Keratinocyte (primary cell): ENCODE measurements around the gene KBTBD6. TPM values are rescaled to one million over a fixed set of nuclear protein-coding genes. Genes with fewer than 3 reads are reported as not detected.

ENCODE experiments used
- DNase-seq: peaks from one replicate; pipeline ENCODE4 v3.0.0-alpha.2; 2011; ENCODE audit warnings: low read depth, missing footprints, low spot score
- FAIRE-seq: peaks from 2 replicates; lab custom pipeline; 2011; peaks lifted over from hg19 to GRCh38; lab: Jason Lieb, UNC
- H2AFZ ChIP-seq: 2 replicates; pipeline ENCODE4 v1.6.0; 2012; ENCODE audit warnings: low read length, control low read depth, inconsistent platforms; ENCODE audit not compliant: control insufficient read depth
- H3K27ac ChIP-seq: 2 replicates; pipeline ENCODE4 v1.5.1; 2011; ENCODE audit warnings: low read length; ENCODE audit not compliant: control insufficient read depth, insufficient read depth
- H3K27me3 ChIP-seq: 3 replicates; pipeline ENCODE4 v1.6.0; 2011; ENCODE audit warnings: low read length; ENCODE audit not compliant: control insufficient read depth, insufficient read depth; ENCODE audit errors: extremely low read depth
- H3K36me3 ChIP-seq, 2 experiments: 2 replicates in 1 of 2; 3 replicates in 1 of 2; pipeline ENCODE4 v1.5.1; 2011; ENCODE audit warnings: low read length in 2 of 2, mild to moderate bottlenecking in 1 of 2; ENCODE audit not compliant: control insufficient read depth in 2 of 2, insufficient read depth in 2 of 2; ENCODE audit errors: extremely low read depth in 1 of 2
- H3K4me1 ChIP-seq: 3 replicates; pipeline ENCODE4 v1.5.1; 2011; ENCODE audit warnings: low read length; ENCODE audit not compliant: control insufficient read depth, insufficient read depth; ENCODE audit errors: extremely low read depth
- H3K4me2 ChIP-seq: 3 replicates; pipeline ENCODE4 v1.6.0; 2011; ENCODE audit warnings: low read depth, low read length; ENCODE audit not compliant: control insufficient read depth, insufficient read depth; ENCODE audit errors: extremely low read depth
- H3K4me3 ChIP-seq, 3 experiments: fragments of 200-600 bp in 1 of 3; sonication (generic) in 1 of 3; 2 replicates in 2 of 3; 3 replicates in 1 of 3; pipeline ENCODE4 v1.5.1; 2011 to 2016; ENCODE audit warnings: low read length in 3 of 3, mild to moderate bottlenecking in 3 of 3, control low read depth in 2 of 3, inconsistent platforms in 1 of 3, low read depth in 1 of 3, mixed read lengths in 1 of 3, mixed run types in 1 of 3, moderate library complexity in 1 of 3; ENCODE audit not compliant: control insufficient read depth in 2 of 3, insufficient read depth in 2 of 3; ENCODE audit errors: extremely low read depth in 1 of 3
- H3K79me2 ChIP-seq: 2 replicates; pipeline ENCODE4 v1.6.0; 2012; ENCODE audit warnings: low read length; ENCODE audit not compliant: control insufficient read depth, insufficient read depth
- H3K9ac ChIP-seq: 3 replicates; pipeline ENCODE4 v1.6.0; 2011; ENCODE audit warnings: low read length; ENCODE audit not compliant: control insufficient read depth, insufficient read depth; ENCODE audit errors: extremely low read depth
- H3K9me1 ChIP-seq: 3 replicates; pipeline ENCODE4 v1.6.0; 2011; ENCODE audit warnings: low read length; ENCODE audit not compliant: control insufficient read depth, insufficient read depth; ENCODE audit errors: extremely low read depth
- H3K9me3 ChIP-seq: 2 replicates; pipeline ENCODE4 v1.5.1; 2012; ENCODE audit warnings: low read depth, low read length; ENCODE audit not compliant: control insufficient read depth
- H4K20me1 ChIP-seq: 3 replicates; pipeline ENCODE4 v1.6.0; 2011; ENCODE audit warnings: low read length; ENCODE audit not compliant: control insufficient read depth, insufficient read depth; ENCODE audit errors: extremely low read depth
- EZH2 ChIP-seq: IDR thresholded peaks from one replicate; pipeline ENCODE4 v1.6.1; 2012; ENCODE audit warnings: inconsistent platforms, mild to moderate bottlenecking, low read length, moderate library complexity
- dilution Hi-C: fragments of 300-500 bp; cut with MboI; formaldehyde crosslinking; loops from one replicate; pipeline ENCODE4 v1.7.0; 2020; ENCODE audit warnings: low sequenced_read_pairs; ENCODE audit not compliant: extremely low pct_ligation_motif_present
- polyA minus RNA-seq, 3 experiments: library from RNA; depleted of rRNA, polyadenylated mRNA; stranded (reverse); fragments of >200 nt; gene quantifications; 1 replicate in 1 of 3; 2 replicates in 1 of 3; 3 replicates in 1 of 3; pipeline ENCODE4 v1.2.3, GENCODE V29; 2011
- polyA plus RNA-seq, 5 experiments: library from polyadenylated mRNA; depleted of rRNA in 3 of 5; stranded (reverse) in 3 of 5; stranded (forward) in 1 of 5; unstranded in 1 of 5; fragments of >200 nt; gene quantifications; 1 replicate in 1 of 5; 2 replicates in 3 of 5; 3 replicates in 1 of 5; pipeline versions ENCODE4 v1.2.1 to v1.2.3, GENCODE V29; 2011 to 2012; ENCODE audit warnings: missing spikeins in 2 of 5, low read depth in 1 of 5, low replicate concordance in 1 of 5
- TF ChIP-seq, protein P1 (sequence below), 3 experiments: IDR thresholded peaks in 1 of 3; conservative IDR thresholded peaks in 1 of 3; optimal IDR thresholded peaks in 1 of 3; 2 replicates in 2 of 3; 3 replicates in 1 of 3; pipeline versions ENCODE3 to v1.5.1; 2011; ENCODE audit warnings: low read length in 3 of 3, mild to moderate bottlenecking in 3 of 3, moderate library complexity in 2 of 3, control low read depth in 1 of 3, inconsistent platforms in 1 of 3; ENCODE audit not compliant: insufficient read depth in 2 of 3; ENCODE audit errors: extremely low read depth in 1 of 3

KBTBD6 gene, protein sequence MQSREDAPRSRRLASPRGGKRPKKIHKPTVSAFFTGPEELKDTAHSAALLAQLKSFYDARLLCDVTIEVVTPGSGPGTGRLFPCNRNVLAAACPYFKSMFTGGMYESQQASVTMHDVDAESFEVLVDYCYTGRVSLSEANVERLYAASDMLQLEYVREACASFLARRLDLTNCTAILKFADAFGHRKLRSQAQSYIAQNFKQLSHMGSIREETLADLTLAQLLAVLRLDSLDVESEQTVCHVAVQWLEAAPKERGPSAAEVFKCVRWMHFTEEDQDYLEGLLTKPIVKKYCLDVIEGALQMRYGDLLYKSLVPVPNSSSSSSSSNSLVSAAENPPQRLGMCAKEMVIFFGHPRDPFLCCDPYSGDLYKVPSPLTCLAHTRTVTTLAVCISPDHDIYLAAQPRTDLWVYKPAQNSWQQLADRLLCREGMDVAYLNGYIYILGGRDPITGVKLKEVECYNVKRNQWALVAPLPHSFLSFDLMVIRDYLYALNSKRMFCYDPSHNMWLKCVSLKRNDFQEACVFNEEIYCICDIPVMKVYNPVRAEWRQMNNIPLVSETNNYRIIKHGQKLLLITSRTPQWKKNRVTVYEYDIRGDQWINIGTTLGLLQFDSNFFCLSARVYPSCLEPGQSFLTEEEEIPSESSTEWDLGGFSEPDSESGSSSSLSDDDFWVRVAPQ
- polyA plus RNA-seq (4.1 to 4.9 TPM (median 4.7 TPM) in 3 replicates), polyA minus RNA-seq (8.9 to 14.3 TPM (median 11.4 TPM) in 3 replicates)
- polyA plus RNA-seq (2011; ENCODE audit: low read depth): 1.6 TPM
- 2.1 and 3.3 TPM in 2 replicates for polyA plus RNA-seq (2011; cell fraction: cytosol; rRNA removed)
- polyA plus RNA-seq (2011; cell fraction: nucleus; rRNA removed): 4.8 and 5.5 TPM in 2 replicates
- polyA plus RNA-seq (2012; ENCODE audit: low replicate concordance): 2.7 and 5.5 TPM in 2 replicates
- polyA minus RNA-seq (2011; cell fraction: cytosol; rRNA and poly(A)+ RNA removed): 7.5 TPM
- 9.5 and 12.9 TPM in 2 replicates for polyA minus RNA-seq (2011; cell fraction: nucleus; rRNA and poly(A)+ RNA removed)

DNA sequence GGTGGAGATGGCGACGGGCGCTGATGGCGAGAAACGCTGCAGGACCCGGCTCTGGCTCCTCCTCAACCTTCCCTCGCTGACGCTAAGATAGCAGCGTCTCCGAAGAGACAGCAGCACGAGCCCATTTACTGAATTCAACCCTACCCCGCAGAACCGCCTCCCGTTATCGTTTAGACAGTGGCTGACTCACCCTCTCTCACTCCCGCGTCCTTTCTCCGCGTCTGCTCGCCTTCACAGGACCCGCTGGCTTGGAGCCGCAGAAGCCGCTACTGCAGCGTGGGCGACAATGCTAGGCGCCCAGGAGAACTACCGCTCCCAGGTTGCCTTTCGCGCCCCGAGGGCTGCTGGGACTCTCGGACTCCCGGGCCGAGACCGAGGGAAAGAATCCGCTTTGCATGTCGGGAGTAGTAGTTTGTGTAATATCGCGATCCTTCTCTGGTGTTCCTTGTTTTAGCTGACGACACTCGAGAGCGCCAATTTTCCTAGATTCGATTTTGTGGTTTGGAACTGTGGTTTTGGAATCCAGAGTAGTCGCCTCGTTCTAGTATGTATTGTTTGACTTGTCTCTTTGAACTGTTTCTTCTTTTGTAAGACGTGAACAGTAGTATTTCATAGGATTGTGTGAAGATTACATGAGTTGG lies at the start of gene KBTBD6:
KBTBD6 (minus strand) TSS at position 291 of the 641 bp plus-strand sequence. CDS start 291 bp downstream, outside the sequence.
- no peaks in the 10 kb centered on the region for H4K20me1 ChIP-seq

DNA sequence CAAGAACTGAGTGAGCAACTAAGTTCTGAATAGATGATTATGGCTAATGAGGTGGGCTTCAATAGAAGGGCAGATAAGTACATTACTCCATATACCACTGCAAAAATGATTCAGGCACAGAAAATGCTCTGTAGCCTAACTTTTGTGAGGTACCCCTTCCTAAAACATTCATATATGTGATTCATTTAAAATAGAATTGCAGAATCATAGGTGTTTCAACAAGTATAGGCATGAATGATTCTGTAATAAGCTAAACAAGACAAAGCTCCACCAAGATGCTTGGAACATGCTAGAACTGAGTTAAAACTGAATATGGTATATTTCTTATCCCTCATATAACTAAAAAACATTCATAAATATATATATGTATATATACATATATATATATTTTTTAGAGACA lies 49.6 kb upstream of the KBTBD6 start:
- Histone ChIP-seq H2AFZ (no peak overlapping the region), H3K4me2 (no peak overlapping the region), H4K20me1 (no peaks in the 10 kb centered on the region), H3K9me1 (no peaks in the 10 kb centered on the region), H3K36me3 (no peaks in the 10 kb centered on the region), H3K9me3 (no peaks in the 10 kb centered on the region), H3K9ac (no peak overlapping the region), H3K4me3 (no peak overlapping the region), H3K79me2 (no peaks in the 10 kb centered on the region), H3K27ac (no peak overlapping the region), H3K27me3 (no peaks in the 10 kb centered on the region), H3K4me1 (peaks cover 13% of the 10 kb centered on the region)
- TF ChIP-seq, protein P1, sequence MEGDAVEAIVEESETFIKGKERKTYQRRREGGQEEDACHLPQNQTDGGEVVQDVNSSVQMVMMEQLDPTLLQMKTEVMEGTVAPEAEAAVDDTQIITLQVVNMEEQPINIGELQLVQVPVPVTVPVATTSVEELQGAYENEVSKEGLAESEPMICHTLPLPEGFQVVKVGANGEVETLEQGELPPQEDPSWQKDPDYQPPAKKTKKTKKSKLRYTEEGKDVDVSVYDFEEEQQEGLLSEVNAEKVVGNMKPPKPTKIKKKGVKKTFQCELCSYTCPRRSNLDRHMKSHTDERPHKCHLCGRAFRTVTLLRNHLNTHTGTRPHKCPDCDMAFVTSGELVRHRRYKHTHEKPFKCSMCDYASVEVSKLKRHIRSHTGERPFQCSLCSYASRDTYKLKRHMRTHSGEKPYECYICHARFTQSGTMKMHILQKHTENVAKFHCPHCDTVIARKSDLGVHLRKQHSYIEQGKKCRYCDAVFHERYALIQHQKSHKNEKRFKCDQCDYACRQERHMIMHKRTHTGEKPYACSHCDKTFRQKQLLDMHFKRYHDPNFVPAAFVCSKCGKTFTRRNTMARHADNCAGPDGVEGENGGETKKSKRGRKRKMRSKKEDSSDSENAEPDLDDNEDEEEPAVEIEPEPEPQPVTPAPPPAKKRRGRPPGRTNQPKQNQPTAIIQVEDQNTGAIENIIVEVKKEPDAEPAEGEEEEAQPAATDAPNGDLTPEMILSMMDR (optimal IDR thresholded peaks at IDR 0.05 in 1 of 3, IDR thresholded peaks at IDR 0.05 in 1 of 3, conservative IDR thresholded peaks at IDR 0.05 in 1 of 3; ENCODE audit: extremely low read depth in 1 of 3, insufficient read depth in 2 of 3, low read length in 3 of 3): no peak
- TF ChIP-seq EZH2: no peak
- DNase-seq: no peak
- dilution Hi-C loops: no loop called here
- FAIRE-seq: peak; percentile 44

More for the DNA sequence above, at the start of gene KBTBD6:
- H3K4me2 ChIP-seq: peak within 1 kb of the TSS; percentile 81
- H3K36me3 ChIP-seq: peaks cover 0 to 1% of the 10 kb centered on the region in 2 experiments
- H3K27me3 ChIP-seq: no peaks in the 10 kb centered on the region
- TF ChIP-seq EZH2: no peak
- TF ChIP-seq, protein P1 (optimal IDR thresholded peaks at IDR 0.05 in 1 of 3, IDR thresholded peaks at IDR 0.05 in 1 of 3, conservative IDR thresholded peaks at IDR 0.05 in 1 of 3; ENCODE audit: extremely low read depth in 1 of 3, insufficient read depth in 2 of 3, low read length in 3 of 3): no peak
- peaks cover 21% of the 10 kb centered on the region for H3K79me2 ChIP-seq
- H3K9me3 ChIP-seq: no peaks in the 10 kb centered on the region
- DNase-seq (peak; percentile 89), FAIRE-seq (peak; percentile 88)
- H2AFZ ChIP-seq: peak within 1 kb of the TSS; percentile 93
- H3K9me1 ChIP-seq: no peaks in the 10 kb centered on the region
- peak within 1 kb of the TSS; percentile 62 to 82 (median 78) for H3K4me3 ChIP-seq
- peak within 1 kb of the TSS; percentile 78 for H3K9ac ChIP-seq
- H3K27ac ChIP-seq: peak within 1 kb of the TSS; percentile 91
- peaks cover 28% of the 10 kb centered on the region for H3K4me1 ChIP-seq
- dilution Hi-C loops: no loop called here
